K562 (cell line): ENCODE data around the gene SEMA3F. TPM values are rescaled to one million over a fixed set of nuclear protein-coding genes. Genes with fewer than 3 reads are reported as not detected.

Experiments
- CREB1 ChIP-seq, 2 experiments: sonication (generic) in 1 of 2; formaldehyde crosslinking in 1 of 2; IDR thresholded peaks; 2 replicates each; pipeline versions ENCODE4 v1.6.1 to v1.8.0; 2012 to 2022; ENCODE audit warnings: inconsistent platforms in 1 of 2, mild to moderate bottlenecking in 1 of 2, missing genetic modification reagents in 1 of 2, moderate library complexity in 1 of 2
- FOSL1 ChIP-seq: fragments of 200-800 bp; sonication (Bioruptor generic); conservative IDR thresholded peaks from 2 replicates; pipeline ENCODE4 v1.6.1; 2016; ENCODE audit warnings: missing genetic modification characterization, missing compliant biosample characterization
- GABPA ChIP-seq: fragments of 200-800 bp; sonication (Bioruptor generic); conservative IDR thresholded peaks from 2 replicates; pipeline ENCODE4 v1.6.1; 2016; ENCODE audit warnings: low read depth, missing genetic modification characterization, missing compliant biosample characterization
- MCM5 ChIP-seq: fragments of 450-650 bp; IDR thresholded peaks from 2 replicates; pipeline ENCODE4 v1.6.1; 2016; ENCODE audit warnings: low read depth
- MCM7 ChIP-seq, 2 experiments: fragments of 450-650 bp; IDR thresholded peaks; 2 replicates each; pipeline ENCODE4 v1.6.1; 2016 to 2018
- NR4A1 ChIP-seq, 2 experiments: fragments of 250-450 bp in 1 of 2; fragments of 450-650 bp in 1 of 2; sonication (Bioruptor Pico) in 1 of 2; IDR thresholded peaks; 2 replicates each; pipeline versions ENCODE4 v1.4.0 to v1.6.1; 2016 to 2020; ENCODE audit warnings: mild to moderate bottlenecking in 2 of 2, missing compliant biosample characterization in 1 of 2, missing genetic modification characterization in 1 of 2, moderate library complexity in 1 of 2
- SOX6 ChIP-seq: fragments of 450-650 bp; IDR thresholded peaks from 2 replicates; pipeline ENCODE4 v1.6.1; 2014; ENCODE audit warnings: mild to moderate bottlenecking
- SPI1 ChIP-seq: IDR thresholded peaks from 2 replicates; pipeline ENCODE4 v1.6.1; 2011; ENCODE audit warnings: low read depth, low read length, control low read depth, borderline replicate concordance
- ZNF24 ChIP-seq: fragments of 450-650 bp; IDR thresholded peaks from 2 replicates; pipeline ENCODE4 v1.6.1; 2016
- ZNF436 ChIP-seq: fragments of 250-450, 450-650 bp; sonication (Bioruptor Pico); formaldehyde crosslinking; IDR thresholded peaks from 2 replicates; pipeline ENCODE4 v1.7.0; 2020; ENCODE audit warnings: mild to moderate bottlenecking
- polyA plus RNA-seq, 8 experiments: library from polyadenylated mRNA; depleted of rRNA in 4 of 8; stranded (reverse) in 5 of 8; unstranded in 3 of 8; fragments of >200 nt; fragmentation: Nextera tagmentation in 2 of 8; fragmentation: Illumina TruSeq in 1 of 8; extraction: Ambion mirVana in 2 of 8; extraction: Trizol in 1 of 8; gene quantifications; 2 replicates each; pipeline versions ENCODE4 v1.2.1 to v1.2.3, GENCODE V29; 2011 to 2014; ENCODE audit warnings: inconsistent platforms in 1 of 8, missing spikeins in 1 of 8
- total RNA-seq, 7 experiments: library from RNA; depleted of rRNA in 6 of 7; stranded (reverse); fragments of >200 nt in 6 of 7; fragmentation: Illumina TruSeq in 2 of 7; extraction: Trizol in 2 of 7; gene quantifications; 2 replicates each; pipeline versions ENCODE4 v1.2.1 to v1.2.3, GENCODE V29; 2011 to 2021; ENCODE audit warnings: low replicate concordance in 1 of 7
- TF ChIP-seq, protein P1 (sequence below): sonication (generic); formaldehyde crosslinking; IDR thresholded peaks from 2 replicates; pipeline ENCODE4 v1.5.0; 2020; ENCODE audit warnings: missing genetic modification reagents
- TF ChIP-seq, protein P2 (sequence below): sonication (generic); formaldehyde crosslinking; IDR thresholded peaks from 2 replicates; pipeline ENCODE4 v1.9.0; 2022; ENCODE audit warnings: mild to moderate bottlenecking, missing genetic modification reagents
- TF ChIP-seq, protein P3 (sequence below): conservative IDR thresholded peaks from 2 replicates; pipeline ENCODE4 v1.6.1; 2011; ENCODE audit warnings: low read depth, mild to moderate bottlenecking, low read length; ENCODE audit not compliant: control insufficient read depth
- TF ChIP-seq, protein P4 (sequence below), 2 experiments: fragments of 450-650 bp in 1 of 2; sonication (generic) in 1 of 2; formaldehyde crosslinking in 1 of 2; IDR thresholded peaks in 1 of 2; conservative IDR thresholded peaks in 1 of 2; 2 replicates each; pipeline versions ENCODE4 v1.6.1 to v1.8.1; 2016 to 2023; ENCODE audit warnings: mild to moderate bottlenecking in 2 of 2, moderate library complexity in 2 of 2, inconsistent platforms in 1 of 2, missing genetic modification reagents in 1 of 2

SEMA3F gene
- total and polyA plus RNA-seq, 9 of the 15 experiments (the other 6 are each of a cell fraction or from before 2014, with no cell fraction given): 0.58 to 3.0 (median 2.0) TPM; not detected in 2

DNA sequence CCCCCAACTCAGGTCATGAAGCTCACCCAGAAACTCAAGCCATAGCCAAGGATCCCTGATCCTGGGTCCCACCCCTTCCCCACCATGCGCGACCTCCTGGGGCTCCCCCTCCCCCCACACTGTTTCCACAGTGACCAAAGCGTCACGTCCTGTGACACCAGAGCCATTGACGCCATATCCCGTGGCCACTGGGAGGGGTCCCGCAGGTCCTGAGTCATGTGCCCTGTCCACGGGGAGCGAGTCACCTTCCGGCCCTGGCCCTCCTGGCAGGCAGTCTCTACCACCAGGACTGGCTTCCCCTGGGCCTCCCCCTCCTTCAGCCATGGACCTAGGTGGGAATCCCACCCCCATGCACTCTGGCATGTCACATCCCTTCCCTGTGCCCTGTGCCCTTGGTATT lies 15.6 kb downstream of the SEMA3F start (continued):
- TF ChIP-seq, protein P1, sequence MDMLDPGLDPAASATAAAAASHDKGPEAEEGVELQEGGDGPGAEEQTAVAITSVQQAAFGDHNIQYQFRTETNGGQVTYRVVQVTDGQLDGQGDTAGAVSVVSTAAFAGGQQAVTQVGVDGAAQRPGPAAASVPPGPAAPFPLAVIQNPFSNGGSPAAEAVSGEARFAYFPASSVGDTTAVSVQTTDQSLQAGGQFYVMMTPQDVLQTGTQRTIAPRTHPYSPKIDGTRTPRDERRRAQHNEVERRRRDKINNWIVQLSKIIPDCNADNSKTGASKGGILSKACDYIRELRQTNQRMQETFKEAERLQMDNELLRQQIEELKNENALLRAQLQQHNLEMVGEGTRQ (CRISPR knock-in tag): peak; percentile 32; the same call in 1 of the 2 replicates
- peak; percentile 72 for TF ChIP-seq GABPA
- no peak for TF ChIP-seq ZNF436 (CRISPR knock-in tag)
- TF ChIP-seq SOX6: no peak
- TF ChIP-seq MCM7 (IDR thresholded peaks at IDR 0.05): no peak
- TF ChIP-seq, protein P2, sequence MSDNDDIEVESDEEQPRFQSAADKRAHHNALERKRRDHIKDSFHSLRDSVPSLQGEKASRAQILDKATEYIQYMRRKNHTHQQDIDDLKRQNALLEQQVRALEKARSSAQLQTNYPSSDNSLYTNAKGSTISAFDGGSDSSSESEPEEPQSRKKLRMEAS: peak; percentile 72
- peak; percentile 61 for TF ChIP-seq FOSL1 (tag)
- TF ChIP-seq, protein P3, sequence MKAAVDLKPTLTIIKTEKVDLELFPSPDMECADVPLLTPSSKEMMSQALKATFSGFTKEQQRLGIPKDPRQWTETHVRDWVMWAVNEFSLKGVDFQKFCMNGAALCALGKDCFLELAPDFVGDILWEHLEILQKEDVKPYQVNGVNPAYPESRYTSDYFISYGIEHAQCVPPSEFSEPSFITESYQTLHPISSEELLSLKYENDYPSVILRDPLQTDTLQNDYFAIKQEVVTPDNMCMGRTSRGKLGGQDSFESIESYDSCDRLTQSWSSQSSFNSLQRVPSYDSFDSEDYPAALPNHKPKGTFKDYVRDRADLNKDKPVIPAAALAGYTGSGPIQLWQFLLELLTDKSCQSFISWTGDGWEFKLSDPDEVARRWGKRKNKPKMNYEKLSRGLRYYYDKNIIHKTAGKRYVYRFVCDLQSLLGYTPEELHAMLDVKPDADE: 0 out of 2 replicates have a peak, but pooled peaks have one; percentile 22
- peak; percentile 63 for TF ChIP-seq CREB1 (IDR thresholded peaks at IDR 0.05)
- no peak for TF ChIP-seq CREB1 (CRISPR knock-in tag; IDR thresholded peaks at IDR 0.05)
- TF ChIP-seq, protein P4, sequence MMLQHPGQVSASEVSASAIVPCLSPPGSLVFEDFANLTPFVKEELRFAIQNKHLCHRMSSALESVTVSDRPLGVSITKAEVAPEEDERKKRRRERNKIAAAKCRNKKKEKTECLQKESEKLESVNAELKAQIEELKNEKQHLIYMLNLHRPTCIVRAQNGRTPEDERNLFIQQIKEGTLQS (IDR thresholded peaks at IDR 0.05): peak; percentile 47
- TF ChIP-seq, protein P4 (CRISPR knock-in tag; conservative IDR thresholded peaks at IDR 0.05): no peak
- no peak for TF ChIP-seq SPI1
- no peak for TF ChIP-seq NR4A1 (CRISPR knock-in tag; IDR thresholded peaks at IDR 0.05)
- no peak for TF ChIP-seq NR4A1 (tag; IDR thresholded peaks at IDR 0.05)
- no peak for TF ChIP-seq MCM5
- no peak for TF ChIP-seq ZNF24
